ENCODE data around the gene IPO11. TPM values are rescaled to one million over a fixed set of nuclear protein-coding genes. Genes with fewer than 3 reads are reported as not detected.
"Not testable (repeated sequence)": the region's sequence is repeated elsewhere in the genome, so short reads cannot be mapped to it uniquely, and the experiment has no call there.

The IPO11 gene
- total and polyA plus RNA-seq, 8 donors = 27.0 to 42.6 (median 37.7) TPM

GRCh38 chr5:62649476-62650113 is 237.0 kb downstream of the IPO11 start:
- ATAC-seq (no peak), DNase-seq (no peak)
- H3K9me3 ChIP-seq = no peaks in the 10 kb centered on the region
- TF ChIP-seq CTCF (IDR thresholded peaks at IDR 0.05) = no peak
- H3K27me3 ChIP-seq = no peaks in the 10 kb centered on the region
- intact Hi-C loops (cut with DNase I) = no loop called here
- H3K36me3 ChIP-seq = no peaks in the 10 kb centered on the region
- no peak overlapping the region for H3K27ac ChIP-seq
- no peak overlapping the region for H3K4me3 ChIP-seq
- H3K4me1 ChIP-seq = peaks cover 0 to 4% of the 10 kb centered on the region in 2 donors

GRCh38 chr5:62650197-62650596 is 237.6 kb downstream of the IPO11 start:
- Histone ChIP-seq H3K4me1 (peaks cover 0 to 4% of the 10 kb centered on the region in 2 donors), H3K27me3 (no peaks in the 10 kb centered on the region), H3K4me3 (no peak overlapping the region), H3K27ac (no peak overlapping the region), H3K36me3 (no peaks in the 10 kb centered on the region), H3K9me3 (no peaks in the 10 kb centered on the region)
- ATAC-seq (no peak), DNase-seq (no peak)
- no peak for TF ChIP-seq CTCF (IDR thresholded peaks at IDR 0.05)
- intact Hi-C loops (cut with DNase I) = no loop called here

DNA sequence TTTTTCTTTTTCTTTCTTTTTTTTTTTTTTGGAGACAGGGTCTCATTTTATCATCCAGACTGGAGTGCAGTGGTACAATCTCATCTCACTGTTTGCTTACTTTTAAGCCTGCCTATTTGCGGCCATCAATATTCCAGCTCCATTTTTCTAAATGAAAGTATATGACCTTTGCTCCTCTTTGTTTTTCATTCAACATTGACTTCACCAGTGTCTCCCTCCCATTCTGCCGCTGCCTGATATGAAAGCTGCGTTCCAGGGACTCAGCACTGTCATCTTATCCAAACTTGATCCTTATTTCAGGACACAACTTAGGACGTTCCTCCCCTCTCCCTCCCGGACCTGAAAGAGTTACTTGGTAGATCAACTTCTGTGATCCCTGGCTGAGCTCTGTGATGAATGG is 239.7 kb downstream of the IPO11 start:
- Histone ChIP-seq H3K4me1 (peaks cover 0 to 4% of the 10 kb centered on the region in 2 donors), H3K36me3 (no peaks in the 10 kb centered on the region), H3K9me3 (no peaks in the 10 kb centered on the region), H3K27me3 (no peaks in the 10 kb centered on the region), H3K4me3 (no peak overlapping the region), H3K27ac (no peak overlapping the region)
- DNase-seq (no peak), ATAC-seq (no peak)
- intact Hi-C loops (cut with DNase I) = no loop called here
- no peak for TF ChIP-seq CTCF (IDR thresholded peaks at IDR 0.05)

GRCh38 chr5:62653001-62653863 is 240.7 kb downstream of the IPO11 start:
- H3K36me3 ChIP-seq = no peaks in the 10 kb centered on the region
- peaks cover 0 to 4% of the 10 kb centered on the region in 2 donors for H3K4me1 ChIP-seq
- intact Hi-C loops (cut with DNase I) = no loop called here
- no peak for ATAC-seq
- no peaks in the 10 kb centered on the region for H3K9me3 ChIP-seq
- no peak overlapping the region for H3K27ac ChIP-seq
- no peak for TF ChIP-seq CTCF (IDR thresholded peaks at IDR 0.05)
- no peak overlapping the region for H3K4me3 ChIP-seq
- peak in 1 of 4 donors; percentile 9 for DNase-seq
- no peaks in the 10 kb centered on the region for H3K27me3 ChIP-seq

- DNase-seq = no peak
- intact Hi-C loops (cut with DNase I) = no loop called here
These were observed 241.5 kb downstream of the IPO11 start for GRCh38 chr5:62653864-62654575.

DNA sequence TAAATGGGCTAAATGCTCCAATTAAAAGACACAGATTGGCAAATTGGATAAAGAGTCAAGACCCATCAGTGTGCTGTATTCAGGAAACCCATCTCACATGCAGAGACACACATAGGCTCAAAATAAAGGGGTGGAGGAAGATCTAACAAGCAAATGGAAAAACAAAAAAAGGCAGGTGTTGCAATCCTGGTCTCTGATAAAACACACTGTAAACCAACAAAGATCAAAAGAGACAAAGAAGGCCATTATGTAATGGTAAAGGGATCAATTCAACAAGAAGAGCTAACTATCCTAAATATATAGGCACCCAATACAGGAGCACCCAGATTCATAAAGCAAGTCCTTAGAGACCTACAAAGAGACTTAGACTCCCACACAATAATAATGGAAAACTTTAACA is 245.2 kb downstream of the IPO11 start:
- H3K36me3 ChIP-seq; H3K9me3 ChIP-seq; DNase-seq; ATAC-seq; intact Hi-C loops (cut with DNase I); H3K4me1 ChIP-seq; H3K27ac ChIP-seq; H3K4me3 ChIP-seq; H3K27me3 ChIP-seq: not testable (repeated sequence)

More at GRCh38 chr5:62653864-62654575, 241.5 kb downstream of the IPO11 start:
- no peaks in the 10 kb centered on the region for H3K27me3 ChIP-seq
- peaks cover 0 to 4% of the 10 kb centered on the region in 2 donors for H3K4me1 ChIP-seq
- no peak for ATAC-seq
- H3K9me3 ChIP-seq = peaks cover 0 to 1% of the 10 kb centered on the region in 2 donors
- no peaks in the 10 kb centered on the region for H3K36me3 ChIP-seq
- no peak overlapping the region for H3K27ac ChIP-seq
- no peak overlapping the region for H3K4me3 ChIP-seq
- no peak for TF ChIP-seq CTCF (IDR thresholded peaks at IDR 0.05)

All from left lung (tissue), 10 donors.